PC-9 (cell line): ENCODE measurements around the gene TRDN. TPM values are rescaled to one million over a fixed set of nuclear protein-coding genes. Genes with fewer than 3 reads are reported as not detected.
A peak's percentile ranks its signal among the peaks of the same experiment; 100 is the strongest.

ENCODE experiments used
- BruUV-seq: library from RNA; stranded (reverse); fragments of 400-500 nt; replicated peaks from 2 replicates; lab custom pipeline; 2021; lab: Mats Ljungman, UMichigan
- CTCF ChIA-PET: fragments of 300-600 bp; sonication (Branson Sonifier 250); formaldehyde crosslinking; loops from one replicate; lab custom pipeline; 2022; ENCODE audit warnings: antibody characterized with exemption; lab: Charles Lee
- POLR2A ChIA-PET: fragments of 300-600 bp; sonication (Branson Sonifier 250); formaldehyde crosslinking; loops from one replicate; lab custom pipeline; 2022; ENCODE audit warnings: antibody characterized with exemption; ENCODE audit not compliant: unreplicated experiment; lab: Charles Lee
- DNase-seq, 2 experiments: peaks; one replicate each; pipeline versions ENCODE4 v3.0.0 to v3.0.0-alpha.2; 2015 to 2022; ENCODE audit warnings: mixed read lengths in 1 of 2
- H2AFZ ChIP-seq: fragments of 200-600 bp; sonication (generic); 2 replicates; pipeline ENCODE4 v1.8.1; 2017; ENCODE audit warnings: antibody characterized with exemption
- H3F3A ChIP-seq: fragments of 200-600 bp; sonication (generic); 2 replicates; pipeline ENCODE4 v1.8.1; 2017; ENCODE audit warnings: antibody characterized with exemption, mild to moderate bottlenecking, low read depth; ENCODE audit not compliant: insufficient read depth
- H3K27ac ChIP-seq: fragments of 200-600 bp; sonication (generic); 2 replicates; pipeline ENCODE4 v1.6.1; 2016; ENCODE audit warnings: mixed run types
- H3K27me3 ChIP-seq: fragments of 200-600 bp; sonication (generic); 2 replicates; pipeline ENCODE4 v1.6.1; 2016; ENCODE audit warnings: low read depth, mixed run types; ENCODE audit not compliant: insufficient read depth
- H3K36me3 ChIP-seq: fragments of 200-600 bp; sonication (generic); 2 replicates; pipeline ENCODE4 v1.6.1; 2016; ENCODE audit warnings: low read depth, mixed run types
- H3K4me1 ChIP-seq: fragments of 200-600 bp; sonication (generic); replicated peaks from 2 replicates; pipeline ENCODE4 v1.6.1; 2016; ENCODE audit warnings: mixed run types; ENCODE audit not compliant: insufficient read depth
- H3K4me2 ChIP-seq: fragments of 200-600 bp; sonication (generic); 2 replicates; pipeline ENCODE4 v1.6.1; 2017; ENCODE audit warnings: mixed run types
- H3K4me3 ChIP-seq: fragments of 200-600 bp; sonication (generic); 2 replicates; pipeline ENCODE4 v1.6.1; 2016; ENCODE audit warnings: mixed run types
- H3K79me2 ChIP-seq: fragments of 200-600 bp; sonication (generic); 2 replicates; pipeline ENCODE4 v1.6.1; 2017; ENCODE audit warnings: low read depth, mixed run types
- H3K9me2 ChIP-seq: fragments of 200-600 bp; sonication (generic); 2 replicates; pipeline ENCODE4 v1.8.1; 2017; ENCODE audit warnings: mild to moderate bottlenecking; ENCODE audit not compliant: insufficient read depth
- H3K9me3 ChIP-seq: fragments of 200-600 bp; sonication (generic); 2 replicates; pipeline ENCODE4 v1.8.1; 2016; ENCODE audit warnings: low read depth; ENCODE audit not compliant: insufficient read depth
- H4K20me1 ChIP-seq: fragments of 200-600 bp; sonication (generic); 2 replicates; pipeline ENCODE4 v1.8.1; 2017; ENCODE audit not compliant: insufficient read depth
- EZH2 ChIP-seq: fragments of 200-600 bp; sonication (generic); IDR thresholded peaks from 2 replicates; pipeline ENCODE4 v1.8.0; 2017; ENCODE audit warnings: antibody characterized with exemption, low read depth
- intact Hi-C: fragments of 100-400 bp; cut with micrococcal nuclease; formaldehyde crosslinking; loops from one replicate; pipeline ENCODE4 v1.10.0; 2022; ENCODE audit not compliant: unreplicated experiment
- total RNA-seq: library from RNA; stranded (reverse); gene quantifications from 2 replicates; pipeline ENCODE4 v1.2.3, GENCODE V29; 2021
- TF ChIP-seq, protein P1 (sequence below): fragments of 200-600 bp; sonication (generic); conservative IDR thresholded peaks from 2 replicates; pipeline ENCODE4 v1.6.1; 2017; ENCODE audit warnings: mixed run types, antibody characterized with exemption, mild to moderate bottlenecking, moderate library complexity

TRDN gene
- total RNA-seq, 1 experiment from 2014 or later = not detected

DNA sequence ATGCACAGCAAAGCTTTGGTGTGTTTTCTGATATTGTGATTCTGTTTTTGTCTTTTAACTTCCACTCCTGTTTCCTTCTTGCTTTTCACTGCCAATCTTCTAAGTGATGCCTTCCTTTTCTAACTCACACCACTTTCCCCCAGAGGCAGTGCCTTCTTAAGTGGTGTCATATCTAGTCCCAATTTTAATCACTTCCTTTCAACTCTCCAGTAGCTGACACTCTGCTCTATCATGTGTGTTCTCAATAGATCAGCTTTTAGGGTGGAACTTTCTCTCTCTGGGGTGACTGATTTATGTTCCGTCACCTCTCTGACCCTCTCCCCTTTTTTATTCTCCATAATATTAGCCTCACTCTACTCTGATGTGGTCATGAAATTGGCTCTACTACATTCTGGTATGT, 460.0 kb downstream of the TRDN start:
- H3K36me3 ChIP-seq = no peaks in the 10 kb centered on the region
- H3K27ac ChIP-seq = no peak overlapping the region
- H3K4me2 ChIP-seq = no peak overlapping the region
- no peak for DNase-seq
- CTCF ChIA-PET = no interaction called here
- TF ChIP-seq, protein P1, sequence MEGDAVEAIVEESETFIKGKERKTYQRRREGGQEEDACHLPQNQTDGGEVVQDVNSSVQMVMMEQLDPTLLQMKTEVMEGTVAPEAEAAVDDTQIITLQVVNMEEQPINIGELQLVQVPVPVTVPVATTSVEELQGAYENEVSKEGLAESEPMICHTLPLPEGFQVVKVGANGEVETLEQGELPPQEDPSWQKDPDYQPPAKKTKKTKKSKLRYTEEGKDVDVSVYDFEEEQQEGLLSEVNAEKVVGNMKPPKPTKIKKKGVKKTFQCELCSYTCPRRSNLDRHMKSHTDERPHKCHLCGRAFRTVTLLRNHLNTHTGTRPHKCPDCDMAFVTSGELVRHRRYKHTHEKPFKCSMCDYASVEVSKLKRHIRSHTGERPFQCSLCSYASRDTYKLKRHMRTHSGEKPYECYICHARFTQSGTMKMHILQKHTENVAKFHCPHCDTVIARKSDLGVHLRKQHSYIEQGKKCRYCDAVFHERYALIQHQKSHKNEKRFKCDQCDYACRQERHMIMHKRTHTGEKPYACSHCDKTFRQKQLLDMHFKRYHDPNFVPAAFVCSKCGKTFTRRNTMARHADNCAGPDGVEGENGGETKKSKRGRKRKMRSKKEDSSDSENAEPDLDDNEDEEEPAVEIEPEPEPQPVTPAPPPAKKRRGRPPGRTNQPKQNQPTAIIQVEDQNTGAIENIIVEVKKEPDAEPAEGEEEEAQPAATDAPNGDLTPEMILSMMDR = no peak
- TF ChIP-seq EZH2 = no peak
- no peaks in the 10 kb centered on the region for H3F3A ChIP-seq
- 0 out of 2 replicates have a peak, but pooled peaks cover under 1% of the 10 kb centered on the region for H3K4me1 ChIP-seq
- intact Hi-C loops = no loop called here
- no peak overlapping the region for H3K4me3 ChIP-seq
- no peaks in the 10 kb centered on the region for H3K27me3 ChIP-seq
- no peaks in the 10 kb centered on the region for H3K79me2 ChIP-seq
- no TSS peak for BruUV-seq
- no peaks in the 10 kb centered on the region for H3K9me3 ChIP-seq
- no peak overlapping the region for H2AFZ ChIP-seq
- POLR2A ChIA-PET = interaction anchor here (0.6 kb wide), 1 partner anchor 257 kb away, joined by 3 read pairs; no protein-coding TSS in a partner anchor
- H3K9me2 ChIP-seq = no peaks in the 10 kb centered on the region
- no peaks in the 10 kb centered on the region for H4K20me1 ChIP-seq

DNA sequence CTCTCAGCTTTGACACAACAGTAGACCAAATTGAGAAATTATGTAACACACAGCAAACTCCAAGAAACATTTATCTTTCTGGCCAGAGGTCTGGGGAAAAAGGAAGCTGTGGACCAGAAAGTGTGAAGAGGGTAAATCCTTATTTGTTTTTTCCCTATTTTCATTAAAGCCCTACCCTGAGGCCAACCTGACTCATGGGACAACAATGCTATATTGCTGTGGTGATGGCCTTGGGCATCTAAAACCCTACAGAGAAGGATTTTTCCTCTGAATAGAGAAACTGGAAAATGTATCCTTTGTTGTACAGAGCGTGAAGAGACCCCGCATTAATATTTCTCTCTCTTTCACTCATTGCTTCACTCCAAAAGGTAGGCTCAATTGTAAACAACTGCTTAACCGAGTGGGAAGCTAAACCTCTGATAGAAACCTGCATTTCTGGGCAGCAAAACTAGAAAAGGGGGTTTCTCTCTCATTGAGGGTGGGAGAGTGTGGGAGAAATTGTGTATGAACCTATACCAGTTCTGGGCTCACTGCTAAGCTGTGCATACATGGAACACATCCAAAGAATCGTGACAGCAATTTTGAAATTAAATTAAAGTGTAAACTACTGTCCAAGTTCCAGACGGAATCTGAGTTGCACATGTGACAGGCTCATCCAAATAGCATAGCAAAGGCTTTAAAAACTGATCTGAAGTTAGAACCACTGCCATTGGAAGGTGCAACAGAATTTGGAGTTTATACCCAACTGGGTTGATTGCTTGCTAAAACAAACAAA, 465.2 kb downstream of the TRDN start:
- no TSS peak for BruUV-seq
- H3F3A ChIP-seq = no peaks in the 10 kb centered on the region
- H3K9me3 ChIP-seq = no peaks in the 10 kb centered on the region
- no peak overlapping the region for H3K27ac ChIP-seq
- H3K4me2 ChIP-seq = no peak overlapping the region
- H3K9me2 ChIP-seq = no peaks in the 10 kb centered on the region
- 0 out of 2 replicates have a peak, but pooled peaks cover 5% of the 10 kb centered on the region for H3K4me1 ChIP-seq
- DNase-seq = peak in 1 of 2 experiments; percentile 13
- intact Hi-C loops = no loop called here
- H3K79me2 ChIP-seq = no peaks in the 10 kb centered on the region
- ChIA-PET CTCF (no interaction called here), POLR2A (no interaction called here)
- H3K36me3 ChIP-seq = no peaks in the 10 kb centered on the region
- H4K20me1 ChIP-seq = no peaks in the 10 kb centered on the region
- no peaks in the 10 kb centered on the region for H3K27me3 ChIP-seq
- H2AFZ ChIP-seq = peak overlapping the region; percentile 18; the same call in 1 of the 2 replicates
- H3K4me3 ChIP-seq = no peak overlapping the region
- TF ChIP-seq, protein P1 = no peak
- no peak for TF ChIP-seq EZH2

DNA sequence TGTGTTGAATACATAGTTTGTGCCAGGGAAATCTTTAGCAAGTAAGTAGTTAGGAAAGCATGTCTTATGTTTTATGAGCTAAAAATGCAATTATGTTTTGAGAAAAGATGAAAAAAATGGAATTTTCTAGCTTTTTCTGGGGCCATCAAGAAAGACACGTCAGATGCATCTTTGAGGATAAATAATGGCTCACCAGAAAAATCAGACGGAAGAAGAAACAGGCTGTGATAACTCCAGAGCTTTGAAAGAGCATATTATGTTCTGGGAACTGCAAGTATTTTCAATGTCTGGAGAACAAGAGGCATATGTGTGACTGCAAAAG, 467.0 kb downstream of the TRDN start:
- POLR2A ChIA-PET = no interaction called here
- Histone ChIP-seq H3K4me3 (no peak overlapping the region), H3F3A (no peaks in the 10 kb centered on the region), H3K9me2 (no peaks in the 10 kb centered on the region), H3K4me2 (no peak overlapping the region), H3K27ac (no peak overlapping the region), H3K9me3 (no peaks in the 10 kb centered on the region), H3K79me2 (no peaks in the 10 kb centered on the region), H2AFZ (no peak overlapping the region), H3K27me3 (no peaks in the 10 kb centered on the region), H4K20me1 (no peaks in the 10 kb centered on the region), H3K4me1 (0 out of 2 replicates have a peak, but pooled peaks cover 5% of the 10 kb centered on the region), H3K36me3 (no peaks in the 10 kb centered on the region)
- TF ChIP-seq, protein P1 = no peak
- TF ChIP-seq EZH2 = no peak
- DNase-seq = no peak
- CTCF ChIA-PET = no interaction called here
- no TSS peak for BruUV-seq
- intact Hi-C loops = no loop called here
